ENCODE measurements around the gene ZDHHC11B. TPM values are rescaled to one million over a fixed set of nuclear protein-coding genes. Genes with fewer than 3 reads are reported as not detected.
"Not testable (repeated sequence)": the region's sequence is repeated elsewhere in the genome, so short reads cannot be mapped to it uniquely, and the experiment has no call there.

Gene ZDHHC11B
- total RNA-seq, 2 donors from 2014 or later: 0.75 to 1.3 TPM

DNA sequence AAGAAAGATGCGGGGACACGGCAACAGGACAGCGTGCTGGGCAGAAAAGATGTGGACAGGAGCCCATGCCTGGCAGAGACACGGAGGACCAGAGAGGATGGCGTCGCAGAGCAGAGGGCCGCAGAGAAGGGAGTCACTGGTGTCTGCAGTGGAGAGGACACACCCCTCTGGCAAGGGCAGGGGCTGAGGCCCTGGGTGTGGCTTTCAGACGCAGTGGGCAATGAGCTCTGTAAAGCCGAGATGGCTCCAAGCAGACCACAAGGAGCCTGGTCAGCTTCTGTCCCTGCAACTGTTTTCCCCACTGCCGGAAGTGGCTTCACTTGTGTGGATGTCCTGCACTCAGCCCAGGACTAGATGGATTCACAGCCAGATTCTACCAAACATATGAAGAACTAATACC lies 4.2 kb upstream of the ZDHHC11B start:
- WGBS, 2 experiments (ENCODE audit: insufficient coverage in 1 of 2, insufficient read length in 1 of 2): 86 to 97% methylated on average over 7 to 10 of the region's 10 CpGs
- not testable (repeated sequence) for H3K9me3 ChIP-seq (ENCODE audit: control insufficient read depth, low read length); H3K27ac ChIP-seq (ENCODE audit: low read depth, low read length); H3K4me1 Mint-ChIP-seq; H3K36me3 ChIP-seq (ENCODE audit: control insufficient read depth, insufficient read depth, low read length); DNase-seq; H3K9ac ChIP-seq (ENCODE audit: extremely low read depth, low read length, poor library complexity, severe bottlenecking); H3K36me3 Mint-ChIP-seq (ENCODE audit: low read depth); H3K4me1 ChIP-seq (ENCODE audit: control insufficient read depth, insufficient read depth, low read length); H3K27ac Mint-ChIP-seq; H3K4me3 Mint-ChIP-seq; H3K4me3 ChIP-seq (ENCODE audit: low read length)
- H3K9me3 Mint-ChIP-seq: peaks cover 47% of the 10 kb centered on the region
- H3K27me3 Mint-ChIP-seq (ENCODE audit: insufficient read depth): peaks cover 40% of the 10 kb centered on the region
- peaks cover 11% of the 10 kb centered on the region for H3K27me3 ChIP-seq (ENCODE audit: control insufficient read depth, insufficient read depth, low read length, poor library complexity, severe bottlenecking)

- H3K36me3 Mint-ChIP-seq (ENCODE audit: low read depth); H3K9ac ChIP-seq (ENCODE audit: extremely low read depth, low read length, poor library complexity, severe bottlenecking); H3K4me3 Mint-ChIP-seq; H3K9me3 ChIP-seq (ENCODE audit: control insufficient read depth, low read length); H3K27ac ChIP-seq (ENCODE audit: low read depth, low read length); H3K4me1 Mint-ChIP-seq; H3K36me3 ChIP-seq (ENCODE audit: control insufficient read depth, insufficient read depth, low read length); DNase-seq; H3K4me3 ChIP-seq (ENCODE audit: low read length); H3K27ac Mint-ChIP-seq; H3K4me1 ChIP-seq (ENCODE audit: control insufficient read depth, insufficient read depth, low read length): not testable (repeated sequence)
- peaks cover 18% of the 10 kb centered on the region for H3K27me3 ChIP-seq (ENCODE audit: control insufficient read depth, insufficient read depth, low read length, poor library complexity, severe bottlenecking)
- 81 to 88% methylated on average over 3 to 4 of the region's 6 CpGs for WGBS, 2 experiments (ENCODE audit: insufficient coverage in 1 of 2, insufficient read length in 1 of 2)
- Mint-ChIP-seq H3K27me3 (ENCODE audit: insufficient read depth) (peaks cover 43% of the 10 kb centered on the region), H3K9me3 (peaks cover 40% of the 10 kb centered on the region)
These were observed 3.3 kb upstream of the ZDHHC11B start for GRCh38 chr5:787857-788233.

GRCh38 chr5:787224-787856 lies 2.8 kb upstream of the ZDHHC11B start:
- WGBS, 2 experiments (ENCODE audit: insufficient coverage in 1 of 2, insufficient read length in 1 of 2): 84 to 93% methylated on average over 4 to 8 of the region's 18 CpGs
- DNase-seq; H3K4me1 Mint-ChIP-seq; H3K27ac ChIP-seq (ENCODE audit: low read depth, low read length); H3K36me3 Mint-ChIP-seq (ENCODE audit: low read depth); H3K36me3 ChIP-seq (ENCODE audit: control insufficient read depth, insufficient read depth, low read length); H3K27ac Mint-ChIP-seq; H3K4me1 ChIP-seq (ENCODE audit: control insufficient read depth, insufficient read depth, low read length); H3K4me3 Mint-ChIP-seq; H3K4me3 ChIP-seq (ENCODE audit: low read length); H3K9me3 ChIP-seq (ENCODE audit: control insufficient read depth, low read length); H3K9ac ChIP-seq (ENCODE audit: extremely low read depth, low read length, poor library complexity, severe bottlenecking): not testable (repeated sequence)
- peaks cover 37% of the 10 kb centered on the region for H3K9me3 Mint-ChIP-seq
- peaks cover 20% of the 10 kb centered on the region for H3K27me3 ChIP-seq (ENCODE audit: control insufficient read depth, insufficient read depth, low read length, poor library complexity, severe bottlenecking)
- peaks cover 43% of the 10 kb centered on the region for H3K27me3 Mint-ChIP-seq (ENCODE audit: insufficient read depth)

GRCh38 chr5:785181-785705 lies 714 bp upstream of the ZDHHC11B start:
- not testable (repeated sequence) for H3K4me1 Mint-ChIP-seq; H3K27ac ChIP-seq (ENCODE audit: low read depth, low read length); H3K36me3 ChIP-seq (ENCODE audit: control insufficient read depth, insufficient read depth, low read length); H3K9ac ChIP-seq (ENCODE audit: extremely low read depth, low read length, poor library complexity, severe bottlenecking); H3K36me3 Mint-ChIP-seq (ENCODE audit: low read depth); H3K4me1 ChIP-seq (ENCODE audit: control insufficient read depth, insufficient read depth, low read length); H3K9me3 ChIP-seq (ENCODE audit: control insufficient read depth, low read length); H3K4me3 ChIP-seq (ENCODE audit: low read length); H3K27ac Mint-ChIP-seq
- H3K4me3 Mint-ChIP-seq: peak overlapping the region; percentile 55
- peaks cover 21% of the 10 kb centered on the region for H3K9me3 Mint-ChIP-seq
- peaks cover 39% of the 10 kb centered on the region for H3K27me3 Mint-ChIP-seq (ENCODE audit: insufficient read depth)
- peak; percentile 62 for DNase-seq
- WGBS, 2 experiments (ENCODE audit: insufficient coverage in 1 of 2, insufficient read length in 1 of 2): 11 to 80% methylated on average over 1 to 28 of the region's 43 CpGs
- H3K27me3 ChIP-seq (ENCODE audit: control insufficient read depth, insufficient read depth, low read length, poor library complexity, severe bottlenecking): peaks cover 20% of the 10 kb centered on the region

DNA sequence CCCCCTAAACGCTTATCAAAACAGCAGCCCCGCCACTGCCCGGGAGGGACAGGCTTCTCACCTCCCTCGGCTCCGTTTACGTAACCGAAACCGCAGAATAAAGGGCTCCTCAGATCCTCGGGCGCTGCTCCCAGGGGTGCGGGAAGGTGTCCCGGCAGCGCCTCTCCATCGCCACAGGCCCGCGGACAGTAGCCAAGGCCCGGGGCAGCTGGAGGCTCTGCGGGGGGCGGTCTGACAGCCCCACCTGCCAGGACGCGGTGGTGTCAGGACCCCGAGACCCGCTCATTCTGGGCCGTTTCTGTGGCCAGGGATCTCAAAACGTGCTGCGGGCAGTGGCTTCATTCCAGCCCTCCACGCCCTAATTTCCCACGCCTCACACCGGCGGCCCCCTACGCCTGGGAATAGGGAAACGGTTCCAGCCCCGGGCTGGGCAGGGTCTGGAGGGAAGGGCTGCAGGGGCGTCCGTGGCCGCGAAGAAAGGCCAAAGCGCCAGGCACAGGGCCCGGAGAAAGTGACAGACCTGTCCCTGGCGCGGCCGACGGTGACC lies 575 bp downstream of the ZDHHC11B start:
- 0 to 8% methylated on average over 3 to 43 of the region's 43 CpGs for WGBS, 2 experiments (ENCODE audit: insufficient coverage in 1 of 2, insufficient read length in 1 of 2)
- H3K9me3 ChIP-seq (ENCODE audit: control insufficient read depth, low read length); H3K9ac ChIP-seq (ENCODE audit: extremely low read depth, low read length, poor library complexity, severe bottlenecking); H3K36me3 ChIP-seq (ENCODE audit: control insufficient read depth, insufficient read depth, low read length); H3K36me3 Mint-ChIP-seq (ENCODE audit: low read depth); H3K27ac ChIP-seq (ENCODE audit: low read depth, low read length); H3K4me3 ChIP-seq (ENCODE audit: low read length); H3K4me1 Mint-ChIP-seq; H3K4me1 ChIP-seq (ENCODE audit: control insufficient read depth, insufficient read depth, low read length); H3K27ac Mint-ChIP-seq: not testable (repeated sequence)
- H3K27me3 ChIP-seq (ENCODE audit: control insufficient read depth, insufficient read depth, low read length, poor library complexity, severe bottlenecking): peaks cover 20% of the 10 kb centered on the region
- H3K27me3 Mint-ChIP-seq (ENCODE audit: insufficient read depth): peaks cover 32% of the 10 kb centered on the region
- peak overlapping the region; percentile 55 for H3K4me3 Mint-ChIP-seq
- peak; percentile 83 for DNase-seq
- peaks cover 10% of the 10 kb centered on the region for H3K9me3 Mint-ChIP-seq

- H3K27ac ChIP-seq (ENCODE audit: low read depth, low read length); H3K36me3 Mint-ChIP-seq (ENCODE audit: low read depth); H3K4me3 ChIP-seq (ENCODE audit: low read length); H3K27ac Mint-ChIP-seq; H3K9me3 ChIP-seq (ENCODE audit: control insufficient read depth, low read length); H3K4me1 ChIP-seq (ENCODE audit: control insufficient read depth, insufficient read depth, low read length); H3K9me3 Mint-ChIP-seq; H3K36me3 ChIP-seq (ENCODE audit: control insufficient read depth, insufficient read depth, low read length); H3K4me1 Mint-ChIP-seq; H3K9ac ChIP-seq (ENCODE audit: extremely low read depth, low read length, poor library complexity, severe bottlenecking); H3K4me3 Mint-ChIP-seq: not testable (repeated sequence)
- H3K27me3 ChIP-seq (ENCODE audit: control insufficient read depth, insufficient read depth, low read length, poor library complexity, severe bottlenecking): peaks cover 20% of the 10 kb centered on the region
- H3K27me3 Mint-ChIP-seq (ENCODE audit: insufficient read depth): peaks cover 28% of the 10 kb centered on the region
- 14% methylated on average over 22 of the region's 31 CpGs; no CpG with 5 or more reads in 1 of the 2 experiments for WGBS, 2 experiments (ENCODE audit: insufficient coverage in 1 of 2, insufficient read length in 1 of 2)
- DNase-seq: peak; percentile 48
These were observed 1.3 kb downstream of the ZDHHC11B start for GRCh38 chr5:783049-783802.
